NCI-H1417 treated with DMSO at 0.1 percent for 48 hours (cell line): ENCODE results near the gene GPR18.
"Not testable (repeated sequence)": the region's sequence is repeated elsewhere in the genome, so short reads cannot be mapped to it uniquely, and the experiment has no call there.

Source experiments
- DNase-seq: peaks from one replicate; lab custom pipeline; 2025; lab: John Stamatoyannopoulos, UW

Gene GPR18

GRCh38 chr13:99228737-99229691, 29.2 kb downstream of the GPR18 start:
- DNase-seq, result no peak

- no peak for DNase-seq
Measured at GRCh38 chr13:99227909-99228688, 30.1 kb downstream of the GPR18 start.

- DNase-seq, result no peak
Measured at GRCh38 chr13:99227331-99227900, 30.8 kb downstream of the GPR18 start.

GRCh38 chr13:99226513-99226912, 31.7 kb downstream of the GPR18 start:
- no peak for DNase-seq

GRCh38 chr13:99225078-99225477, 33.1 kb downstream of the GPR18 start:
- no peak for DNase-seq

GRCh38 chr13:99224021-99224420, 34.2 kb downstream of the GPR18 start:
- no peak for DNase-seq

- no peak for DNase-seq
Measured at GRCh38 chr13:99223587-99223986, 34.6 kb downstream of the GPR18 start.

- no peak for DNase-seq
Measured at GRCh38 chr13:99221567-99222239, 36.5 kb downstream of the GPR18 start.

DNA sequence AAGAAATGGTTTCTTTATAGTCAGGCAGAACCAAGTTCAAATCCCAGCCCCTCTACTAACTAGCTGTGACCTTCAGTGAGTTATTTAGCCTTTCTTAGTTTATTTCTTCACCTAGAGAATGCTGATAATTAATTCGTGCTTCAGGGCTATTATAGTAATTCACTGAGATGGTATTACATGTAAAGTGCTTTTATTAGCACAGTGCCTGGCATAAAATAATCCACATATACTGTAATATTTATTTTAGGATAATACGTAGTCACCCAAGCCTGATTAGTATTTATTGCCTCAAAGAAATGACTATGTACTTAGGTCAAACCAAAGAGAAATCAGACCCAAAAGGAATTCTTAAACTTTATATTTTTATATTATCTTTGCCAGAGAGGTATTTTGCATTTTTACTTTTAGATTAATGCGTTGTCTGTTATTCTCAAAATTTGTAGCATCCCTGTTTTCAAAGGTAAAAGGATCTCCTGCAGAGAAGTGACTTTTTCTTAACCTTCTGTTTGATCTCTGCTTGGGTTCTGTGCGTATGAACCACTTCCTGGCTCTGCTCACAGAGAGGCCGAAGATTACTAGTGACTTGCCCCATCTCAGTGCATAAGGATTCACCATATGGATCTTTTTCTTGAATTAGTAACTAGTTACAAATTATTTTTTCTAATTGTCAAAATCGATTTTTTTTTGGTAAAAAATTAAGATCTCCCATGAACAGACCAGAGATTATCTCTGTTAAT, 37.8 kb downstream of the GPR18 start:
- DNase-seq, result no peak

DNA sequence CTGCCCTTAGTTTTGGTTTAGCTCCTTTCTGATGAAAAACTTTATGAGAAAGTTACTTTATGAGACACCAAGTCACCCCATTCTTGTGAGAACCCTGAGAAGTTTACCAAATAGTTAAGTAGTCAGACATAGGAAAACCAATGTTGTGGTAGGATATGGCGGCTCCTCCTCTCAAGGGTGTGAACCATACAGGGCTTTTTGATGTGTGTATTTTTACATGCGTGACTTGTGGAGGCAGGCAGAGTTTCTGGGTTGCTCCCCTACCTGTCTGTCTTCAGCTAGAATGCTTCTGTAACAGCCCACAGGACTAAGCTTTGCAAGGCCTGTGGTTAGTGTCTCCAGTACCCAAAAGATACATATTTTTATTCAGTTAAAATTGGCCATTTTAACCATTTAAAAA, 39.2 kb downstream of the GPR18 start:
- DNase-seq, result no peak

- no peak for DNase-seq
Measured at GRCh38 chr13:99218545-99218944, 39.6 kb downstream of the GPR18 start.

GRCh38 chr13:99218126-99218525, 40.1 kb downstream of the GPR18 start:
- DNase-seq, result no peak

- no peak for DNase-seq
Measured at GRCh38 chr13:99217461-99218110, 40.6 kb downstream of the GPR18 start.

- no peak for DNase-seq
Measured at GRCh38 chr13:99215184-99215830, 42.9 kb downstream of the GPR18 start.

- no peak for DNase-seq
Measured at GRCh38 chr13:99214731-99215130, 43.4 kb downstream of the GPR18 start.

- no peak for DNase-seq
Measured at GRCh38 chr13:99214232-99214631, 43.9 kb downstream of the GPR18 start.

DNA sequence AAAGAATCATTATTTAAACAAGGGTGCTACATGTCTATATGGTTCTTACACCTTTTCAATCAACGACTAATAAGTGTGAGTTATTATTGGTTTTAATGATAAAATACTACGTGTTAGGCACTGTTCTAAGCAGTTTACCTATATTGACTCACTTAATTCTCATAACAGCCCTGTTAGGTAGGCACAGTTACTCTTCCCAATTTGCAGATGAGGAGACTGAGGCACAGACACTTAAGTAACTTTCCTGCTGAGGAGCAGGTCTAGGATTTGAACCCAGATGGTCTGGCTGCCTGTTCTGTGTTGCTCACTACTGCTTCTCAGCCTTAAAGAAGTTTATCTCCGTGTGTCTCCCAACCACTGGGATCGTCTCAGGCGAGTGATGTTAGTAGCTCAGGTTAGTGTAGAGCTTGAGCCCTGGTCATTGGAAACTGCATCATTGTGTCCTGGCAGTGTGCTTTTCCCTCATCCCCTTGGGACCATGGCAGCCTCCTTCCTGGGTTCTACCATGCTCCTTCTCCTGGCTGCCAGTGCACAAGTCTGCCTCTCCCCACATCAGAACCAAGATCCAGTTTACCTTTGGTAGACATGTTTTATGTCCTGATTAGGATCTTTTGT, 46.7 kb downstream of the GPR18 start:
- no peak for DNase-seq

DNA sequence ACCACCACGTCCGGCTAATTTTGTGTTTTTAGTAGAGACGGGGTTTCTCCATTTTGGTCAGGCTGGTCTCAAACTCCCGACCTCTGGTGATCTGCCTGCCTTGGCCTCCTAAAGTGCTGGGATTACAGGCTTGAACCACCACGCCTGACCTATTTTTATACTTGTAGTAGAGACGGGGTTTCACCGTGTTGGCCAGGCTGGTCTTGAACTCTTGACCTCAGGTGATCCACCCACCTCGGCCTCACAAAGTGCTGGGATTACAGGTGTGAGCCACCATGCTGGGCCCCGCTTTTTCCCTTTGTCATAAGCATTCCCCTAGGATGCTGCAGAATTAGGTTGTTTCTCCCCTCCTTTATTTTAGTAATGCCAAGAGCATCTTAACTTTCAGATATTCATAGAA, 47.6 kb downstream of the GPR18 start:
- DNase-seq, result not testable (repeated sequence)

DNA sequence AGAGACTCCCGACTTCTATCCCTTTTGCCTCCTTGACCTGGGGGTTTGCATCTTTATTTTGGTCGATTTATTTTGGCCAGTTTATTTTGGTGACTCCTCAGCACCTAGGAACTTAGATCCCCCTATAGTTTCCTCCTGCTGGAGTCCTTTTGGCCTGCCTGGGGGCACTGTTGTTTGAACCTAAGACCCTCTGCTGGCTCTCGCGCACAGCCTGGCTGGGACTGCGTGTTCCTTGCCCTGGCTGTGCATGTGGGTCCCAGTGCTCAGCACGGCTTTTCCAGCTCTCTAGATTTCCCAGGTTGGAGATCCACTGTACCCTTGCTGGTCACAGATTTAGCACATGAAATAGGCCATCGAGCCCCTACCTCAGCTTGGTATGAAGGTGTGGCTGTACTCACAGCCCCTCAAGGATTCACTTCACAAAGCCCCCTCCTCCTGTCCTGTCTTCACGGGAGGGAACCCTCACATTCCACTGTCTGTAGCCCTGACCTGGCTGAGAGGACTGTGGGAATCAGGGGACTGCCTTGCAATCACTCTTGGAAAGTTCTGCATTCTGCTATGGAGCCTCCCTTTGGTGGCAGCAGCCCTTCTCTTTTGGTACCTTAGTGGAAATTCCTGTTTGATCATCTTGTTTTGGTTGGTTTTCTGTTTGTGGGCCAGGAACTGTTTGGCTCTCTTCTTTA, 49.2 kb downstream of the GPR18 start:
- DNase-seq, result no peak
